Hepatocyte (in vitro differentiated cells): Measurements from ENCODE around the gene CACNA1C. TPM values are rescaled to one million over a fixed set of nuclear protein-coding genes. Genes with fewer than 3 reads are reported as not detected.

ENCODE experiments used
- DNase-seq: peaks from one replicate; pipeline ENCODE4 v3.0.0-alpha.2; 2016; ENCODE audit warnings: low spot score
- H2AFZ ChIP-seq: fragments of 200-600 bp; sonication (generic); 2 replicates; pipeline ENCODE4 v1.6.0; 2016; ENCODE audit warnings: antibody characterized with exemption, mild to moderate bottlenecking
- H3K27ac ChIP-seq: fragments of 200-600 bp; sonication (generic); 2 replicates; pipeline ENCODE4 v1.5.1; 2016; ENCODE audit warnings: mild to moderate bottlenecking
- H3K27me3 ChIP-seq: fragments of 200-600 bp; sonication (generic); 2 replicates; pipeline ENCODE4 v1.6.1; 2016
- H3K36me3 ChIP-seq: fragments of 200-600 bp; sonication (generic); replicated peaks from 2 replicates; pipeline ENCODE4 v1.5.1; 2016; ENCODE audit warnings: low read depth; ENCODE audit not compliant: insufficient read depth
- H3K4me1 ChIP-seq: fragments of 200-600 bp; sonication (generic); 2 replicates; pipeline ENCODE4 v1.5.1; 2016; ENCODE audit warnings: mild to moderate bottlenecking, moderate library complexity; ENCODE audit not compliant: insufficient read depth
- H3K4me2 ChIP-seq: fragments of 200-600 bp; sonication (generic); 2 replicates; pipeline ENCODE4 v1.6.0; 2016
- H3K4me3 ChIP-seq: fragments of 200-600 bp; sonication (generic); 2 replicates; pipeline ENCODE4 v1.5.1; 2016; ENCODE audit warnings: mild to moderate bottlenecking
- H3K79me2 ChIP-seq: fragments of 200-600 bp; sonication (generic); 2 replicates; pipeline ENCODE4 v1.6.0; 2017; ENCODE audit warnings: mild to moderate bottlenecking
- H3K9me2 ChIP-seq: fragments of 200-600 bp; sonication (generic); replicated peaks from 2 replicates; pipeline ENCODE4 v1.6.0; 2017; ENCODE audit warnings: mild to moderate bottlenecking; ENCODE audit not compliant: insufficient read depth
- H3K9me3 ChIP-seq: fragments of 200-600 bp; sonication (generic); 2 replicates; pipeline ENCODE4 v1.5.1; 2016; ENCODE audit warnings: low read depth, mild to moderate bottlenecking
- H4K20me1 ChIP-seq: fragments of 200-600 bp; sonication (generic); 2 replicates; pipeline ENCODE4 v1.6.0; 2016; ENCODE audit warnings: mild to moderate bottlenecking; ENCODE audit not compliant: insufficient read depth, poor library complexity, severe bottlenecking
- EZH2 ChIP-seq: fragments of 200-600 bp; sonication (generic); IDR thresholded peaks from 2 replicates; pipeline ENCODE4 v1.6.1; 2016; ENCODE audit warnings: antibody characterized with exemption, mild to moderate bottlenecking, borderline replicate concordance
- EZH2phosphoT487 ChIP-seq: fragments of 200-600 bp; sonication (generic); IDR thresholded peaks from one replicate; pipeline ENCODE4 v1.6.1; 2018; ENCODE audit warnings: antibody characterized with exemption, mild to moderate bottlenecking, low read depth, moderate library complexity; ENCODE audit not compliant: unreplicated experiment, severe bottlenecking
- WGBS: methylation state at CpG from one replicate; pipeline ENCODE4 v1.1.6; 2016; ENCODE audit warnings: low lambda C conversion rate; ENCODE audit errors: missing lambda C conversion rate; 5-methylcytosine and 5-hydroxymethylcytosine counted together
- polyA plus RNA-seq: library from polyadenylated mRNA; unstranded; fragments of >200 nt; fragmentation: Nextera tagmentation; extraction: Ambion mirVana; gene quantifications from 2 replicates; pipeline ENCODE4 v1.2.1, GENCODE V29; 2016
- total RNA-seq: library from RNA; depleted of rRNA; stranded (reverse); fragments of >200 nt; gene quantifications from 2 replicates; pipeline ENCODE4 v1.2.3, GENCODE V29; 2014
- TF ChIP-seq, protein P1 (sequence below): fragments of 200-600 bp; sonication (generic); IDR thresholded peaks from 2 replicates; pipeline ENCODE4 v1.5.1; 2016; ENCODE audit warnings: antibody characterized with exemption, mild to moderate bottlenecking; ENCODE audit not compliant: poor library complexity

CACNA1C gene
- total and polyA plus RNA-seq, 2 experiments from 2014 or later: 3.2 to 4.0 TPM

DNA sequence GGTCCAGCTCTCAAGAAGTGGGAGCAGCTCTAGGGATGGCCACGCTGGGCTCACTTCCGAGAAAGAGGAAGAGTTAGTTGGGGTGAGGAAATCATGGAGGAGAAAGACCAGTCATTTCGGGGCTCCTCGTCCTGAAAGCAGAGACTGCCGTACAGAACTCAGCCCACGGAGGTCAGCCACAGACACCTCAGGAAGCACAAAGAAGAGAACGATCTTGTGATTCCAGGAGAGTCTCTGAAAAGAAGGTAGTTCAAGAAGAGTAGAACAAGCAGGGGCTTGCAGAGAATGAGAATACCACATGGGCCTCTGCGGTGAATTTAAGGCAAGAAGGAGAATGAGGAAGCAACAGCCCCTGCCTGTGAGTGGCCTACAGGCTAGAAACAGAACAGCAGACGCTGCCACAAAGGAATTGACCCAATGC lies 311.9 kb downstream of the CACNA1C start:
- Histone ChIP-seq H2AFZ (no peak overlapping the region), H3K36me3 (no peaks in the 10 kb centered on the region), H3K27me3 (no peaks in the 10 kb centered on the region), H3K9me3 (no peaks in the 10 kb centered on the region), H4K20me1 (no peaks in the 10 kb centered on the region), H3K4me3 (no peak overlapping the region), H3K27ac (no peak overlapping the region), H3K9me2 (no peaks in the 10 kb centered on the region), H3K4me2 (no peak overlapping the region), H3K4me1 (no peaks in the 10 kb centered on the region), H3K79me2 (no peaks in the 10 kb centered on the region)
- no peak for DNase-seq
- WGBS: 87% methylated on average over 9 of the region's 9 CpGs
- TF ChIP-seq EZH2 (no peak), EZH2phosphoT487 (no peak)

DNA sequence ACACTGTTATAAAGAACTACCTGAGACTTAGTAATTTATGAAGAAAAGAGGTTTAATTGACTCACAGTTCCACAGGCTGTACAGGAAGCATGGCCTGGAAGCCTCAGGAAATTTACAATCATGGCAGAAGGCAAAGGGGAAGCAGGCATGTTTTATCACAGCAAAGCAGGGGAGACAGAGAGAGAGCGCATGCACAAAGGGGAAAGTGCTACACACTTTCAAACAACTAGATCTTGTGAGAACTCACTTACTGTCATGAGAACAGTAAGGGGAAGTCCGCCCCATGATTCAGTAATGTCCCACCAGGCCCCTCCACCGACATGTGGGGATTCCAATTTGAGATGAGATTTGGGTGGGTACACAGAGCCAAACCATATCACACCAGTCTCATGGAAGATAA lies 313.9 kb downstream of the CACNA1C start:
- no peaks in the 10 kb centered on the region for H3K27me3 ChIP-seq
- H3K9me2 ChIP-seq: no peaks in the 10 kb centered on the region
- no peak overlapping the region for H3K4me3 ChIP-seq
- H4K20me1 ChIP-seq: no peaks in the 10 kb centered on the region
- no peaks in the 10 kb centered on the region for H3K79me2 ChIP-seq
- H3K4me2 ChIP-seq: no peak overlapping the region
- no peaks in the 10 kb centered on the region for H3K4me1 ChIP-seq
- TF ChIP-seq EZH2: no peak
- TF ChIP-seq, protein P1, sequence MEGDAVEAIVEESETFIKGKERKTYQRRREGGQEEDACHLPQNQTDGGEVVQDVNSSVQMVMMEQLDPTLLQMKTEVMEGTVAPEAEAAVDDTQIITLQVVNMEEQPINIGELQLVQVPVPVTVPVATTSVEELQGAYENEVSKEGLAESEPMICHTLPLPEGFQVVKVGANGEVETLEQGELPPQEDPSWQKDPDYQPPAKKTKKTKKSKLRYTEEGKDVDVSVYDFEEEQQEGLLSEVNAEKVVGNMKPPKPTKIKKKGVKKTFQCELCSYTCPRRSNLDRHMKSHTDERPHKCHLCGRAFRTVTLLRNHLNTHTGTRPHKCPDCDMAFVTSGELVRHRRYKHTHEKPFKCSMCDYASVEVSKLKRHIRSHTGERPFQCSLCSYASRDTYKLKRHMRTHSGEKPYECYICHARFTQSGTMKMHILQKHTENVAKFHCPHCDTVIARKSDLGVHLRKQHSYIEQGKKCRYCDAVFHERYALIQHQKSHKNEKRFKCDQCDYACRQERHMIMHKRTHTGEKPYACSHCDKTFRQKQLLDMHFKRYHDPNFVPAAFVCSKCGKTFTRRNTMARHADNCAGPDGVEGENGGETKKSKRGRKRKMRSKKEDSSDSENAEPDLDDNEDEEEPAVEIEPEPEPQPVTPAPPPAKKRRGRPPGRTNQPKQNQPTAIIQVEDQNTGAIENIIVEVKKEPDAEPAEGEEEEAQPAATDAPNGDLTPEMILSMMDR: no peak
- no peak for TF ChIP-seq EZH2phosphoT487
- no peaks in the 10 kb centered on the region for H3K36me3 ChIP-seq
- H3K9me3 ChIP-seq: no peaks in the 10 kb centered on the region
- H3K27ac ChIP-seq: no peak overlapping the region
- 63% methylated on average over 3 of the region's 3 CpGs for WGBS
- no peak for DNase-seq
- H2AFZ ChIP-seq: no peak overlapping the region

DNA sequence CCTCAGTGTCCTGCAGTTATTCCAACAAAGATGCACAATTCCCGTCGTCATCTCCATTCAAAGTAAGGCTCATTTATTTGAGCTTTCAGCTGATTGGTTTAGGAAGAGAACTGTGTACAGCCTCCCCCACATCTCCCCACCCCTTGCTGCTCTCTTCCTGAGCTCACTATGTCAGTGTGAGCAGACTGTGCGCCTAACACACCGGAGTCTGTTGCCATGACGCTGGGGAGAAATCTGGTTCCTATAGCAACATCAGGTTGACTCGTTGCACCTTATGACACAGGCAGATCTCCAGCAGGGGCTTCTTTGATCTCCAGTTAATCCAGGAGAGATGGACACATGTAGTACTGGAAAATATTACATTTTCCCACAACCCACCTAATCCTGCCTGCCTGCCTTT lies 319.4 kb downstream of the CACNA1C start:
- H3K4me2 ChIP-seq: no peak overlapping the region
- no peaks in the 10 kb centered on the region for H3K9me3 ChIP-seq
- H4K20me1 ChIP-seq: no peaks in the 10 kb centered on the region
- H3K27me3 ChIP-seq: no peaks in the 10 kb centered on the region
- no peaks in the 10 kb centered on the region for H3K79me2 ChIP-seq
- no peak overlapping the region for H3K4me3 ChIP-seq
- no peaks in the 10 kb centered on the region for H3K36me3 ChIP-seq
- H2AFZ ChIP-seq: no peak overlapping the region
- H3K9me2 ChIP-seq: no peaks in the 10 kb centered on the region
- no peak for TF ChIP-seq EZH2phosphoT487
- TF ChIP-seq EZH2: no peak
- TF ChIP-seq, protein P1: no peak
- H3K4me1 ChIP-seq: no peaks in the 10 kb centered on the region
- 78% methylated on average over 6 of the region's 6 CpGs for WGBS
- no peak for DNase-seq
- H3K27ac ChIP-seq: no peak overlapping the region

DNA sequence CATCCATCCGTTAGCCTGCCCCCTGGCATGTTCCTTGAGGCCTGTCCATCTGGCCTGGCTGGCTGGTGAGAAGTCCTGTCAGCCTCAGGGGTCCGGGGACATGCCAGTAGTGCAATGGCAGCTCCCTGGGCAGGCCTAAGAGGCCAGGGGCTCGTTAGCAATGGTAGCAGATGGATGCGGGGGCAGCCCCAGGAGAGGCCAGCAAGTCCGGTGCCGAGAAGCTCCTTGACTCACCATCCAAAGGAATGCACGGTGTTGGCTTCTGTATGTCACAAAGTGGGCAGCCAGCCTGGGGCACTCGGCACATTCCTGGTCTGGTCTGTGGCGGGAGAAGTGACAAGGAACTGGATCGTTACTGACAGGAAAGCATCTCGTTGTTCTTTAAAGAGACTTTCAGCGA lies 319.9 kb downstream of the CACNA1C start:
- TF ChIP-seq EZH2 (no peak), EZH2phosphoT487 (no peak)
- H3K27ac ChIP-seq: no peak overlapping the region
- no peak overlapping the region for H3K4me2 ChIP-seq
- H2AFZ ChIP-seq: no peak overlapping the region
- no peaks in the 10 kb centered on the region for H3K36me3 ChIP-seq
- H3K4me1 ChIP-seq: no peaks in the 10 kb centered on the region
- H3K9me3 ChIP-seq: no peaks in the 10 kb centered on the region
- no peaks in the 10 kb centered on the region for H3K79me2 ChIP-seq
- H3K4me3 ChIP-seq: no peak overlapping the region
- 82% methylated on average over 12 of the region's 12 CpGs for WGBS
- H3K27me3 ChIP-seq: no peaks in the 10 kb centered on the region
- no peaks in the 10 kb centered on the region for H3K9me2 ChIP-seq
- DNase-seq: no peak
- H4K20me1 ChIP-seq: no peaks in the 10 kb centered on the region
